Endothelial cell of umbilical vein (primary cell): ENCODE results near the gene C1orf52.

Source experiments
- CTCF ChIP-seq, 2 donors: IDR thresholded peaks; 1 replicate in 1 of 2; 2 replicates in 1 of 2; pipeline ENCODE4 v1.5.1; 2011; ENCODE audit warnings: low read length in 2 of 2, mild to moderate bottlenecking in 2 of 2, moderate library complexity in 2 of 2, control low read depth in 1 of 2, inconsistent platforms in 1 of 2, low read depth in 1 of 2; ENCODE audit not compliant: insufficient read depth in 1 of 2; ENCODE audit errors: extremely low read depth in 1 of 2
- EZH2 ChIP-seq: IDR thresholded peaks from 2 replicates; pipeline ENCODE4 v1.6.1; 2012; ENCODE audit warnings: borderline replicate concordance, low read depth, mild to moderate bottlenecking, moderate library complexity, low read length, inconsistent platforms; ENCODE audit not compliant: severe bottlenecking
- MAX ChIP-seq: IDR thresholded peaks from 2 replicates; pipeline ENCODE4 v1.6.1; 2011; ENCODE audit not compliant: insufficient read depth, insufficient read length
- POLR2A ChIP-seq: IDR thresholded peaks from 2 replicates; pipeline ENCODE4 v1.6.1; 2012; ENCODE audit warnings: low read depth, mild to moderate bottlenecking, control low read depth, low read length
- POLR2AphosphoS5 ChIP-seq: IDR thresholded peaks from 2 replicates; pipeline ENCODE4 v1.6.1; 2012; ENCODE audit warnings: low read depth, mild to moderate bottlenecking, control low read depth, low read length, moderate library complexity; ENCODE audit not compliant: insufficient read depth

- no peak for TF ChIP-seq CTCF (IDR thresholded peaks at IDR 0.05; ENCODE audit: extremely low read depth in 1 of 2, insufficient read depth in 1 of 2, low read depth in 1 of 2, low read length in 2 of 2)
- no peak for TF ChIP-seq EZH2
- no peak for TF ChIP-seq POLR2A
- TF ChIP-seq MAX, result no peak
- TF ChIP-seq POLR2AphosphoS5, result no peak
Measured at GRCh38 chr1:85290826-85291225, 31.4 kb upstream of the C1orf52 start.
